NB4 (cell line): ENCODE data around the gene DPH6.

Source experiments
- DNase-seq: peaks from one replicate; pipeline ENCODE4 v3.0.0; 2010; ENCODE audit warnings: low read depth
- H3K4me3 ChIP-seq: one replicate; pipeline ENCODE4 v1.5.1; 2011; ENCODE audit warnings: mild to moderate bottlenecking, low read depth, low read length, moderate library complexity
- MYC ChIP-seq: IDR thresholded peaks from 2 replicates; pipeline ENCODE4 v1.6.1; 2011; ENCODE audit warnings: low read depth, low read length
- POLR2A ChIP-seq: IDR thresholded peaks from 2 replicates; pipeline ENCODE4 v1.6.1; 2011; ENCODE audit warnings: mild to moderate bottlenecking; ENCODE audit not compliant: insufficient read length; ENCODE audit errors: extremely low read depth
- TF ChIP-seq, protein P1 (sequence below): IDR thresholded peaks from one replicate; pipeline ENCODE4 v1.5.1; 2012; ENCODE audit warnings: low read depth, low read length
- TF ChIP-seq, protein P2 (sequence below): IDR thresholded peaks from 2 replicates; pipeline ENCODE4 v1.6.1; 2011; ENCODE audit warnings: low read depth, low read length

The DPH6 gene

DNA sequence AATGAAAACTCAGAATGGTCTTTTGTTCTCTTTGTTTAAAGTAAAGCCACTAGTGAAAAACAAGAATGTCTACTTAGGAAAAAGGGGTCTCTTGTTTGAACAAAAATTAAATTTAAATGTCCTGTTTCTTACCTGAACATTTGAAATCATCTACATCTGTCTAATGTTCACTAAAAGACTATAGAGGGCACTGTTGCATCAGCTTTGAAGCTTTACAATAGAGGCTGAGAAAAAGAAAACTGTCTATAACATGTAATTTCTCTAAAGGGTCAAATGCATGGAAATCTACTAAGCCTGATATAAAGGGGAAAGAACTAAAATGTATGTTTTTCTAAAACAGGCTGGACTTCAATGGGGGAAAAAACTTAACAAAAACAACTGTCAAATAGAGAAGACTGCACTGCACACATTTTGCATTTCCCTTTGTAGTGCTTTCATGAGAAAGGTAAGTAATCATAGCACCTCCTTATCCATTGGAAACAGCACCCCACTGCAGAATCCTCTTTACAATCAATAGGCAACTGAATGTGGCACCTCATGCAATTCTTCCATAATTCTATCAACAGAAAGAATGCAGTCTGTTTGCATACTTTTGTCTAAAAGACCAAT lies 26.3 kb downstream of the DPH6 start:
- no peak overlapping the region for H3K4me3 ChIP-seq
- DNase-seq: peak; percentile 52
- TF ChIP-seq, protein P1, sequence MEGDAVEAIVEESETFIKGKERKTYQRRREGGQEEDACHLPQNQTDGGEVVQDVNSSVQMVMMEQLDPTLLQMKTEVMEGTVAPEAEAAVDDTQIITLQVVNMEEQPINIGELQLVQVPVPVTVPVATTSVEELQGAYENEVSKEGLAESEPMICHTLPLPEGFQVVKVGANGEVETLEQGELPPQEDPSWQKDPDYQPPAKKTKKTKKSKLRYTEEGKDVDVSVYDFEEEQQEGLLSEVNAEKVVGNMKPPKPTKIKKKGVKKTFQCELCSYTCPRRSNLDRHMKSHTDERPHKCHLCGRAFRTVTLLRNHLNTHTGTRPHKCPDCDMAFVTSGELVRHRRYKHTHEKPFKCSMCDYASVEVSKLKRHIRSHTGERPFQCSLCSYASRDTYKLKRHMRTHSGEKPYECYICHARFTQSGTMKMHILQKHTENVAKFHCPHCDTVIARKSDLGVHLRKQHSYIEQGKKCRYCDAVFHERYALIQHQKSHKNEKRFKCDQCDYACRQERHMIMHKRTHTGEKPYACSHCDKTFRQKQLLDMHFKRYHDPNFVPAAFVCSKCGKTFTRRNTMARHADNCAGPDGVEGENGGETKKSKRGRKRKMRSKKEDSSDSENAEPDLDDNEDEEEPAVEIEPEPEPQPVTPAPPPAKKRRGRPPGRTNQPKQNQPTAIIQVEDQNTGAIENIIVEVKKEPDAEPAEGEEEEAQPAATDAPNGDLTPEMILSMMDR: no peak
- TF ChIP-seq MYC (no peak), POLR2A (no peak)
- TF ChIP-seq, protein P2, sequence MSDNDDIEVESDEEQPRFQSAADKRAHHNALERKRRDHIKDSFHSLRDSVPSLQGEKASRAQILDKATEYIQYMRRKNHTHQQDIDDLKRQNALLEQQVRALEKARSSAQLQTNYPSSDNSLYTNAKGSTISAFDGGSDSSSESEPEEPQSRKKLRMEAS: no peak

DNA sequence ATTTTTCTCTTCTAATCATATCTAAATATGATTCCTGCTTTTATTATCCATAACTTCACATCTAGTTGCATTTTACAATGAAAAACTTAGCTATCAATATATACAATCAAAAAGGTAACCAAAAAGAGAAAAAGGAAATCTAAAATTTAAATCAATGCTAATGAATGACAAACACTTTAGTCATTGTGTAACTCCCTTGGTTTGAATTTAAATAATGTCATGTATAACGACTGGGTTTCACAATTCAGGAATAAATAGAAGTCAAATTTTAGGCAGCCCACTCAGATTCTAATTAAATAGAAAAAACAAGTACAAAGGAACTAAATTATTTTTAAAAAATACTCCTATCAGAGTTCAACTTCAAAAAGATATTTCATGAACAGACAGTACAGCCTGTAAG lies 26.9 kb downstream of the DPH6 start:
- no peak for DNase-seq
- H3K4me3 ChIP-seq: no peak overlapping the region

DNA sequence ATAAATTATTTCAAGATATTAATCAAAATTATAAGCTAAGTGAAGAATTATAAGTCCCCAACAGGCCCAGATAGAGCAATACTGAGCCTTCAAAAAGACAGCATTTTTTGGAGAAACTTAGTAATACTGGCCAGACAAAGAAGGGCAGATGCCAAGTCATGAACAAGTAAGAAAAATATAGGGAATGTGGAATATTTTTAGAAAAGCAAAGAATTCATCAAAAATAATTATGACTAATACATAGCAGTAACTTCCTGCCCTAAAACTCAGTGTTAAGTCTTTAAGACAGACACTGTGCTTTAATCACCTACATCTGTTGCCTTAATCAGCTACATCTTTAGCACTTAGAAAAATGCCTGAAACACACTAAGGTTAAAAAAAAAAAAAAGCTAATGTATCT lies 31.2 kb downstream of the DPH6 start:
- no peak for DNase-seq
- H3K4me3 ChIP-seq: no peak overlapping the region
- TF ChIP-seq POLR2A: no peak
- TF ChIP-seq, protein P1: no peak
- TF ChIP-seq, protein P2: no peak
- no peak for TF ChIP-seq MYC

More for the DNA sequence above, 26.9 kb downstream of the DPH6 start:
- TF ChIP-seq, protein P1: no peak

DNA sequence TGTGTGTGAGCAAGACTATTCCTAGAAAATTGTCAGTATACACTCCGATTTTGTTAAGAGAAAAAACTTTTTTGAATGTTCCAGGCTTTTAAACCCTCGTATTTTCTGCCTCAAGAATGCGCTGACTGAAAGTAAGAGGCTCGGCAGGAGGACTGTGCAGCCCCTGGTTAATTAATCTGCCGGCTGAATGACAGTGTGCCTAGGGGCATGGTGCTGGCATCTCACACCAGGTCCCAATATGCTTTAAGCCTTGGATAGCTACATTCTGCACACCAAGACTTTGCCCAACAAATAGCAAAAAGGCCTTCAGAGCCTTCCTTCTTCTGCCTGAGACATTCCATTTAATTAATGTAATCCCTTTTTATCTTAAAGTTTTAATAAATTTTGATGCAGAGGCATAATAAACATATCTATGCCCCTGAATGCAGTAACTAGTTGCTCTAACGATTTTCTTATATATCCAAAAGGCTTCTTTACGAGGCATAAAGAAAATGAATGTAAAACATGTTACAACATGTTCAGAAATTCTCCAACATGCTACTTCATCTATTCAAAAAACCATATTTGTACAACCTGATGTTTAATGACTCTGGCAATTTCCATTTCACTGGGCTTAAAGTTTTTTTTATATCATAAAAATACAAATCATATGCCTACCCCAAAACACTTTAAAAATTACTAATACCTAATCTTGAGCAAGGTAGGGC lies 37.9 kb downstream of the DPH6 start:
- TF ChIP-seq MYC: no peak
- TF ChIP-seq POLR2A: no peak
- TF ChIP-seq, protein P1: no peak
- TF ChIP-seq, protein P2: no peak
- no peak for DNase-seq
- H3K4me3 ChIP-seq: no peak overlapping the region

DNA sequence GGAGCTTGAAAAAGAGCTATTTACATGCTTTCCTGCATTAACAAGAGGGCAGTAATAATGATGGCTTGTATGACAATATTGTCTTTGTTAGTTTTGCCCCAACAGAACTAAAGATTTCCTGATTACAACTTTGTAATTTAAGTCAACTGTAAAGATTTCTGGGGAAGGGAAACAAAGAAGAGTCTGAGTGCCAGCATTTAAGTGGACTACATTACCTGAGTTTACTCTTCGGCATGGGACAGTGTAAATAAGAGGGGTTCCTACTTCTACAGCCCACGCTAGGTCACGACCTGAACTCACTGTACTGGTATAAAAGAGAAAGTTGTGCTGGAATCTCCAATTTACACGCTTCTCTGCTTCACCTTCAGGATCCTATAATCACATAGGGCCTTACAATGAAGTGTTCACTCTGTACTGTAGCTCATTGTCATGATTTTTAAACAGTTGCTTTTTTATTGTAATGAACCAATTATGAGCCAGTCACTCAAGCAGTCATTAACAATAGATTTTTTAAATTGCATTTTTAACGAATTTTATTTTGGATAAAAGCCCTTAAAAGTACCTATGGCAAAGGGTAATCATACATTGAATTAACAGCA lies 39.6 kb downstream of the DPH6 start:
- no peak for TF ChIP-seq MYC
- TF ChIP-seq POLR2A: no peak
- TF ChIP-seq, protein P1: no peak
- DNase-seq: no peak
- H3K4me3 ChIP-seq: no peak overlapping the region
